HG02571 (cell line): ENCODE data around the gene GLOD5.

Source experiments
- ATAC-seq: cut with Tn5 transposase; IDR thresholded peaks from one replicate; pipeline ENCODE4 v1.9.1; 2021; ENCODE audit warnings: mild to moderate bottlenecking, moderate library complexity; ENCODE audit not compliant: unreplicated experiment

GLOD5 gene

GRCh38 chrX:48761674-48762471 is at the start of gene GLOD5:
TSS of gene GLOD5 (plus strand) at chrX:48761747. CDS start at chrX:48761791, 44 bp downstream.
- ATAC-seq: no peak

- no peak for ATAC-seq
These were observed 49.5 kb upstream of the GLOD5 start for GRCh38 chrX:48711929-48712505.

- no peak for ATAC-seq
These were observed 47.7 kb upstream of the GLOD5 start for GRCh38 chrX:48713847-48714246.

GRCh38 chrX:48714573-48714972 is 47.0 kb upstream of the GLOD5 start:
- no peak for ATAC-seq

- ATAC-seq: no peak
These were observed 46.5 kb upstream of the GLOD5 start for GRCh38 chrX:48715072-48715471.

- no peak for ATAC-seq
These were observed 45.6 kb upstream of the GLOD5 start for GRCh38 chrX:48715876-48716502.

- ATAC-seq: no peak
These were observed 41.6 kb upstream of the GLOD5 start for GRCh38 chrX:48719958-48720357.

GRCh38 chrX:48720577-48721250 is 40.8 kb upstream of the GLOD5 start:
- ATAC-seq: no peak

- ATAC-seq: no peak
These were observed 39.6 kb upstream of the GLOD5 start for GRCh38 chrX:48721916-48722315.

GRCh38 chrX:48726596-48726995 is 35.0 kb upstream of the GLOD5 start:
- no peak for ATAC-seq

GRCh38 chrX:48728653-48729052 is 32.9 kb upstream of the GLOD5 start:
- ATAC-seq: no peak

- no peak for ATAC-seq
These were observed 25.2 kb upstream of the GLOD5 start for GRCh38 chrX:48736303-48736702.

GRCh38 chrX:48736878-48737212 is 24.7 kb upstream of the GLOD5 start:
- ATAC-seq: no peak

GRCh38 chrX:48737213-48737938 is 24.2 kb upstream of the GLOD5 start:
- peak; percentile 97 for ATAC-seq

GRCh38 chrX:48737940-48738339 is 23.6 kb upstream of the GLOD5 start:
- ATAC-seq: no peak

GRCh38 chrX:48741834-48742233 is 19.7 kb upstream of the GLOD5 start:
- ATAC-seq: no peak

GRCh38 chrX:48745222-48745621 is 16.3 kb upstream of the GLOD5 start:
- ATAC-seq: no peak

GRCh38 chrX:48747415-48748016 is 14.0 kb upstream of the GLOD5 start:
- no peak for ATAC-seq

GRCh38 chrX:48749182-48749581 is 12.4 kb upstream of the GLOD5 start:
- ATAC-seq: no peak

GRCh38 chrX:48751343-48751742 is 10.2 kb upstream of the GLOD5 start:
- no peak for ATAC-seq

GRCh38 chrX:48752498-48752897 is 9.0 kb upstream of the GLOD5 start:
- ATAC-seq: no peak
